ENCODE data around the gene RNF214. TPM values are rescaled to one million over a fixed set of nuclear protein-coding genes. Genes with fewer than 3 reads are reported as not detected.

The RNF214 gene
- total RNA-seq, 1 donor from 2014 or later: 5.8 TPM

DNA sequence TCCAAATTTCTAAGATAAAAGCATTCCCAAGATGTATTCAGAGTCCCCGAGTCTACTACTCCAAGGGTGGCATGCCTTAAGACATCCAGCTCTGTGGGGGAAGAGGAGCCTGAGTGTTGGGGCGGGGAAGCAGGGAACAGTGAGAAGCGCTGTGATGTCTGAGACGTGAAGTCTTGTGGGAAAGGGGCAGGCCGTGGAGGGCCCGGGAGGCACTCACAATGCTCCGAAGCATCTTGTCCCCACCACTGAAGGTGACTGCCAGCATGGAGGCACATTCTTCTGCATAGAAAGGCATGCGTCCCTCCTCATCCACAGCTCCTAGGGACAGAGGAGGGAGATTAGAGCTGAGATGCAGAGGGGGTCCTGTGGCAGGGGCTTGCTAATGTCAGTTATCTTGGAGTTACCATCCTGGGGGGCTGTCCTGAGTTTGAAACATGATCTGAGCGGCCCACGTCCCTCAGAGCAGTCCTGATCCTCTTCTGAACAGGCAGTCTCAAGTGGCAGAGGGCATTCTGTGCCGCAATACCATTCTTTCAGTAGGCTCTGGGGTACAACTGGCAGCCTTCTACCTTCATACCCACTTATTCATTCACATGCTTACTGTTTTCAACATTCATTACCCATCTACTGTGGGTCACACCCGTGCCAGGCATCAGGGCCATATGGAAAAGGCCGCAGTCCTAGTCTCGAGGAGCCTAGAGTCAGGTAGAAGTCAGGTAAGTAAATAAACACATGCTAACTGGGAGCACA is 9.3 kb upstream of the RNF214 start:
- DNase-seq (ENCODE audit: low read depth): no peak
- H3K36me3 ChIP-seq (ENCODE audit: control insufficient read depth, insufficient read depth, low read length): peaks cover 42% of the 10 kb centered on the region
- no peak for TF ChIP-seq CTCF (IDR thresholded peaks at IDR 0.05; ENCODE audit: insufficient read depth, low read length, severe bottlenecking)
- no peak for FAIRE-seq
- H3K27me3 ChIP-seq (ENCODE audit: control insufficient read depth, insufficient read depth, low read length): no peaks in the 10 kb centered on the region
- no peak overlapping the region for H3K4me3 ChIP-seq (ENCODE audit: low read depth, low read length)

DNA sequence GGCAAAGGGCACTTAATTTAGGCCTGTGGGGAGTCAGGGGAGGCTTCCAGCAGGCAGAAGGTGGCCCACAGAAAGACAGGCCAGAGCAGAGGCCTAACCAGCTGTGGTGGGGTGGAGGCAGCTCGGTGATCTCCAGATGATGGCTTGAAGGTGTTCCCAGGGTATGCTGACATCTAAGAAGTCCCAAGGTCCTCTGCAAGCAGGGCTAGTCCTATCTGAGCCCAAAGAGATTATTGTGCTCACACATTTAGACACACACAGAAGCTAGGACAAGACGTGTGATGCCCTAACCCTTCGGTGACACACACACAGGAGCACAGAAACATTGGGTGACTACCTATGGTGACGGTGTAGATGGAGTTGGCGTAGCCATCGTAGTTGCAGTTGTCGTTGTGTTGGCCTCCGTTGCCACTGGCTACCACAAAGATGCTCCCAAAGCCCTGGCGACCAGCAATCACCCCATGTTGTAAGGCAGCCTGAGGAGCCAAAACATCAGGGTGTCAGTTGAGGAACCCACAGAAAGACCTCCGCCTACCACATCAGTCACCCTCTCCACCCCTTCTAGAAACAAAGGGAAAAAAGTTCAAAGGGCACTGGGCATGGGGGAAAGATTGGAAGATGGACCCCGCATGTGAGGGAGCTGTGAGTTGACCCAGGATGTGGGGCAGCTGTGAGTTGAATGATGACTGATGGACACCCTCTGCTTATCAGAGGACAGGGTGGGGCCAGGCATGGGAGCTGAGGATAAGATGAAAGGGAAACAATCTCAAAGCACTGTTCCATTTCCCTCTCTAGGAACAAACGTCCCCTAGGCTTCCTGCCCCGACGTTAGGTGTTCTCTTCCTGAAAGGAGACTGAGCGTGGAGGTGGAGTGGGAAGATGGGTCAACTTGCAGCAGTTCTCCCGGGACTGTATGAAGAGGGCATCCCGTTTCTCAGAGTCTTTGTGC is 8.5 kb upstream of the RNF214 start:
- no peak overlapping the region for H3K4me3 ChIP-seq (ENCODE audit: low read depth, low read length)
- H3K27me3 ChIP-seq (ENCODE audit: control insufficient read depth, insufficient read depth, low read length): no peaks in the 10 kb centered on the region
- TF ChIP-seq CTCF (IDR thresholded peaks at IDR 0.05; ENCODE audit: insufficient read depth, low read length, severe bottlenecking): no peak
- no peak for FAIRE-seq
- DNase-seq (ENCODE audit: low read depth): no peak
- H3K36me3 ChIP-seq (ENCODE audit: control insufficient read depth, insufficient read depth, low read length): peaks cover 35% of the 10 kb centered on the region

DNA sequence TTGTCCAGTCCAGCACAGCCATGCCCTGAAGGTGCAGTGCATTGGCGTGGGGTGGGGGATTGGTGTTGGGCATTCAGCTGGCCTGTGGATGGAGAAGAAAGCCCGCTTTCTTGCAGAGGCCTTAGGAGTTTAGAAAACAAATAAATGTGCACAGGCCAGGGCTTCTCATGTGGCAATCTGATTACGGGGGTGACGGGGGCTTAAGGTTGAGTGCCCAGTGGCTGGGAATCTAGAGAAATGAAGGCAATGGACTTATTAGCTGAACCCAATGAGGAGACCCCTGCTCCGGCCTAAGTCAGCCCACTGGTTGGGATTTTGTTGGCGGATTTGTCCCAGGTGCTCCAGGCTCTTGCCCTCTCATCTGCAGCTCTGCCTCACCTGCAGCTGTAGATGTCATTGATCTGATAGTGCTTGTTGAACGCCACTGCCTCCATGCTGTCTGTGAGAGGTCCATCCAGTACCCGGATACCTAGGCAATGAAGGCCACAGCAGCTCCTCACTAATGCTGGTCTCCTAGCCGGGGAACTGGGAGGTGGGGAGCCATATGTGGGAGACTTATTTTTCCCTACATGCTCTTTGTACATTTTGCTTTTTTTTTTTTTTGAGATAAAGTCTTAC is 6.8 kb upstream of the RNF214 start:
- DNase-seq (ENCODE audit: low read depth) (no peak), FAIRE-seq (no peak)
- Histone ChIP-seq H3K27me3 (ENCODE audit: control insufficient read depth, insufficient read depth, low read length) (no peaks in the 10 kb centered on the region), H3K36me3 (ENCODE audit: control insufficient read depth, insufficient read depth, low read length) (peaks cover 35% of the 10 kb centered on the region), H3K4me3 (ENCODE audit: low read depth, low read length) (no peak overlapping the region)
- no peak for TF ChIP-seq CTCF (IDR thresholded peaks at IDR 0.05; ENCODE audit: insufficient read depth, low read length, severe bottlenecking)

GRCh38 chr11:117226388-117227385 is 5.8 kb upstream of the RNF214 start:
- H3K4me3 ChIP-seq (ENCODE audit: low read depth, low read length): no peak overlapping the region
- DNase-seq (ENCODE audit: low read depth) (peak; percentile 61), FAIRE-seq (no peak)
- peak; percentile 77 for TF ChIP-seq CTCF (IDR thresholded peaks at IDR 0.05; ENCODE audit: insufficient read depth, low read length, severe bottlenecking)
- H3K27me3 ChIP-seq (ENCODE audit: control insufficient read depth, insufficient read depth, low read length): no peaks in the 10 kb centered on the region
- peaks cover 33% of the 10 kb centered on the region for H3K36me3 ChIP-seq (ENCODE audit: control insufficient read depth, insufficient read depth, low read length)

- Histone ChIP-seq H3K27me3 (ENCODE audit: control insufficient read depth, insufficient read depth, low read length) (no peaks in the 10 kb centered on the region), H3K4me3 (ENCODE audit: low read depth, low read length) (no peak overlapping the region), H3K36me3 (ENCODE audit: control insufficient read depth, insufficient read depth, low read length) (peaks cover 31% of the 10 kb centered on the region)
- FAIRE-seq (no peak), DNase-seq (ENCODE audit: low read depth) (no peak)
- no peak for TF ChIP-seq CTCF (IDR thresholded peaks at IDR 0.05; ENCODE audit: insufficient read depth, low read length, severe bottlenecking)
These were observed 4.4 kb upstream of the RNF214 start for GRCh38 chr11:117228091-117228490.
